Testis (tissue), 2 donors: ENCODE measurements around the gene DENND11.

ENCODE experiments used
- CTCF ChIP-seq, 3 experiments: fragments of 450-650 bp in 2 of 3; fragments of 200-600 bp in 1 of 3; sonication (generic) in 1 of 3; IDR thresholded peaks; one replicate each; pipeline ENCODE4 v1.5.1; 2016 to 2019; ENCODE audit warnings: antibody characterized with exemption in 3 of 3, mild to moderate bottlenecking in 2 of 3, moderate library complexity in 1 of 3
- POLR2A ChIP-seq: fragments of 450-650 bp; IDR thresholded peaks from one replicate; pipeline ENCODE4 v1.6.1; 2017; ENCODE audit warnings: antibody characterized with exemption, mild to moderate bottlenecking, moderate library complexity

- TF ChIP-seq CTCF (IDR thresholded peaks at IDR 0.05) (no peak), POLR2A (no peak)
These were observed 2.1 kb downstream of the DENND11 start for GRCh38 chr7:141699860-141700259.
